ENCODE data around the gene AMPH.

DNA sequence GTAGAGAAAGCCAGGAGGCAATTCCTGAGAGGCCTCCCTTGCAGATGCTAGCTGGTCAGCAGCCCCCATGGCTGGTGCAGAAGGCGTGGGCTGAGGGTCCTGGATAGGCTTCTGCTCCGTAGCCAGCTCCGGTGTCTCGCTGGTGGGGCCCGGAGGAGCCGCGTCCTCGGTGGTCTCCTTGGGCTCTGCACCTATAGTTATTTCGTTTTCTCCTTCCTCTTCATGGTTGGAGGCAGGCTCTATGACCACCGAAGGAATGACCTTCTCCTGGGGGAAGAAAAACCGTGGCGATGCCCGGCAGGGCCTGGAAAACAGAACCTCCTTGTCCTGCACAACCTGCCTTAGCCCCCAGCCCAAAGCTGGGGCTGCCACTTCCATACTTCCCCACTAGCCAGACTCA lies 239.4 kb downstream of the AMPH start:
- TF ChIP-seq, protein P1, sequence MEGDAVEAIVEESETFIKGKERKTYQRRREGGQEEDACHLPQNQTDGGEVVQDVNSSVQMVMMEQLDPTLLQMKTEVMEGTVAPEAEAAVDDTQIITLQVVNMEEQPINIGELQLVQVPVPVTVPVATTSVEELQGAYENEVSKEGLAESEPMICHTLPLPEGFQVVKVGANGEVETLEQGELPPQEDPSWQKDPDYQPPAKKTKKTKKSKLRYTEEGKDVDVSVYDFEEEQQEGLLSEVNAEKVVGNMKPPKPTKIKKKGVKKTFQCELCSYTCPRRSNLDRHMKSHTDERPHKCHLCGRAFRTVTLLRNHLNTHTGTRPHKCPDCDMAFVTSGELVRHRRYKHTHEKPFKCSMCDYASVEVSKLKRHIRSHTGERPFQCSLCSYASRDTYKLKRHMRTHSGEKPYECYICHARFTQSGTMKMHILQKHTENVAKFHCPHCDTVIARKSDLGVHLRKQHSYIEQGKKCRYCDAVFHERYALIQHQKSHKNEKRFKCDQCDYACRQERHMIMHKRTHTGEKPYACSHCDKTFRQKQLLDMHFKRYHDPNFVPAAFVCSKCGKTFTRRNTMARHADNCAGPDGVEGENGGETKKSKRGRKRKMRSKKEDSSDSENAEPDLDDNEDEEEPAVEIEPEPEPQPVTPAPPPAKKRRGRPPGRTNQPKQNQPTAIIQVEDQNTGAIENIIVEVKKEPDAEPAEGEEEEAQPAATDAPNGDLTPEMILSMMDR (IDR thresholded peaks at IDR 0.05; ENCODE audit: insufficient read depth, low read length) = no peak
- TF ChIP-seq POLR2AphosphoS5 (IDR thresholded peaks at IDR 0.05; ENCODE audit: low read depth) = no peak

Measured in HL-60 (cell line).